ENCODE data around the gene EPS15. TPM values are rescaled to one million over a fixed set of nuclear protein-coding genes. Genes with fewer than 3 reads are reported as not detected.
"Not testable (repeated sequence)": the region's sequence is repeated elsewhere in the genome, so short reads cannot be mapped to it uniquely, and the experiment has no call there.

Gene EPS15
- total and polyA plus RNA-seq, 9 donors, result 21.6 to 35.7 (median 29.4) TPM

GRCh38 chr1:51549016-51549619 is 30.1 kb upstream of the EPS15 start:
- Histone ChIP-seq H3K27ac (ENCODE audit: low read length) (no peak overlapping the region), H3K27me3 (ENCODE audit: control insufficient read depth, insufficient read depth, low read length) (no peaks in the 10 kb centered on the region), H3K4me1 (ENCODE audit: control insufficient read depth, insufficient read depth, low read length) (no peaks in the 10 kb centered on the region), H3K4me3 (ENCODE audit: low read length) (no peak overlapping the region), H3K36me3 (ENCODE audit: control insufficient read depth, insufficient read depth, low read length) (no peaks in the 10 kb centered on the region), H3K9me3 (replicated peaks; ENCODE audit: control insufficient read depth, low read depth, low read length) (no peaks in the 10 kb centered on the region)
- peak; percentile 72 for DNase-seq
- 81% methylated on average over 1 of the region's 3 CpGs for WGBS (ENCODE audit: insufficient coverage)

DNA sequence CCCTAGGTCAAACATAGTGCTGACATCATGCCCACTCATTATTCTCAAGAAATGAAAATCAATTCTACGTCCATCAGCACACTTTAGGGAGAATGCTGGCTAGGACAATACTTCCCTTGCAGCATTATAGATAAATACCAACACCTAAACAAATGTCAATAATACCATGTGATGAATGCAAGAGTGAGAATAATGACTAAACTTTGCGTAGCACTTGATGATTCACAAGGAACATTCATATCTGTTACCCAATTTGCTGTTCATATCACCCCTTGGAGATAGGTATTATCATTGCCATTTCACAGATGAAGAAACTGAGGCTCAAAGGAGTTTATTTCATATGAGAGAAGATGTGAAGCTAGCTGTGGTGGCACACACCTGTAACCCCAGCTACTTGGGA is 24.8 kb upstream of the EPS15 start:
- no CpG with 5 or more reads among the region's 2 CpGs for WGBS (ENCODE audit: insufficient coverage)
- Histone ChIP-seq H3K9me3 (replicated peaks; ENCODE audit: control insufficient read depth, low read depth, low read length) (no peaks in the 10 kb centered on the region), H3K36me3 (ENCODE audit: control insufficient read depth, insufficient read depth, low read length) (no peaks in the 10 kb centered on the region), H3K27me3 (ENCODE audit: control insufficient read depth, insufficient read depth, low read length) (no peaks in the 10 kb centered on the region), H3K4me1 (ENCODE audit: control insufficient read depth, insufficient read depth, low read length) (no peaks in the 10 kb centered on the region), H3K27ac (ENCODE audit: low read length) (no peak overlapping the region), H3K4me3 (ENCODE audit: low read length) (no peak overlapping the region)
- DNase-seq, result no peak

GRCh38 chr1:51542158-51542953 is 23.3 kb upstream of the EPS15 start:
- Histone ChIP-seq H3K27me3 (ENCODE audit: control insufficient read depth, insufficient read depth, low read length) (no peaks in the 10 kb centered on the region), H3K36me3 (ENCODE audit: control insufficient read depth, insufficient read depth, low read length) (no peaks in the 10 kb centered on the region), H3K4me3 (ENCODE audit: low read length) (no peak overlapping the region), H3K9me3 (replicated peaks; ENCODE audit: control insufficient read depth, low read depth, low read length) (peaks cover 2% of the 10 kb centered on the region), H3K4me1 (ENCODE audit: control insufficient read depth, insufficient read depth, low read length) (no peaks in the 10 kb centered on the region), H3K27ac (ENCODE audit: low read length) (no peak overlapping the region)
- DNase-seq, result no peak
- no CpG with 5 or more reads among the region's 4 CpGs for WGBS (ENCODE audit: insufficient coverage)

- H3K27me3 ChIP-seq (ENCODE audit: control insufficient read depth, insufficient read depth, low read length), result no peaks in the 10 kb centered on the region
- no peak overlapping the region for H3K4me3 ChIP-seq (ENCODE audit: low read length)
- WGBS (ENCODE audit: insufficient coverage), result no CpG with 5 or more reads among the region's 2 CpGs
- no peak for DNase-seq
- no peak overlapping the region for H3K27ac ChIP-seq (ENCODE audit: low read length)
- no peaks in the 10 kb centered on the region for H3K36me3 ChIP-seq (ENCODE audit: control insufficient read depth, insufficient read depth, low read length)
- peaks cover 5% of the 10 kb centered on the region for H3K9me3 ChIP-seq (replicated peaks; ENCODE audit: control insufficient read depth, low read depth, low read length)
- H3K4me1 ChIP-seq (ENCODE audit: control insufficient read depth, insufficient read depth, low read length), result no peaks in the 10 kb centered on the region
Measured at GRCh38 chr1:51541313-51542050, 22.4 kb upstream of the EPS15 start.

DNA sequence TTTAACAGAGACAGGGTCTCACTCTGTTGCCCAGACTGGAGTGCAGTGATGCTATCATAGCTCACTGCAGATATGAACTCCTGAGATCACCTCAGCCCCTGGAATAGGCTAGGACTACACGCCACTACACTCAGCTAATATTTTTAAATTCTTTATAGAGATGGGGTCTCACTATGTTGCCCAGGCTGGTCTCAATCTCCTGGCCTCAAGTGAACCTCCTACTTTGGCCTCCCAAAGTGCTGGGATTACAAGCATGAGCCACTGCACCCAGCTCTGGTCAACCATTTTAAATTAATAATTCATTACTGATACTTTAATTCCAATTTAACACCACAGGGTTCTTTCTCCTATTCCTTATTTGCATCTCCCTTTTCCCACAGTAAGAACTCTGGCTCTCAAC is 18.5 kb upstream of the EPS15 start:
- Histone ChIP-seq H3K4me3 (ENCODE audit: low read length) (no peak overlapping the region), H3K4me1 (ENCODE audit: control insufficient read depth, insufficient read depth, low read length) (no peaks in the 10 kb centered on the region), H3K27me3 (ENCODE audit: control insufficient read depth, insufficient read depth, low read length) (no peaks in the 10 kb centered on the region), H3K36me3 (ENCODE audit: control insufficient read depth, insufficient read depth, low read length) (no peaks in the 10 kb centered on the region), H3K9me3 (replicated peaks; ENCODE audit: control insufficient read depth, low read depth, low read length) (peaks cover 5% of the 10 kb centered on the region), H3K27ac (ENCODE audit: low read length) (no peak overlapping the region)
- no peak for DNase-seq
- no CpG with 5 or more reads among the region's 1 CpG for WGBS (ENCODE audit: insufficient coverage)

GRCh38 chr1:51535006-51535592 is 16.0 kb upstream of the EPS15 start:
- H3K36me3 ChIP-seq (ENCODE audit: control insufficient read depth, insufficient read depth, low read length), result no peaks in the 10 kb centered on the region
- no peaks in the 10 kb centered on the region for H3K27me3 ChIP-seq (ENCODE audit: control insufficient read depth, insufficient read depth, low read length)
- no peaks in the 10 kb centered on the region for H3K4me1 ChIP-seq (ENCODE audit: control insufficient read depth, insufficient read depth, low read length)
- WGBS (ENCODE audit: insufficient coverage), result 40% methylated on average over 1 of the region's 3 CpGs
- peak; percentile 64 for DNase-seq
- H3K4me3 ChIP-seq (ENCODE audit: low read length), result no peak overlapping the region
- peaks cover 5% of the 10 kb centered on the region for H3K9me3 ChIP-seq (replicated peaks; ENCODE audit: control insufficient read depth, low read depth, low read length)
- H3K27ac ChIP-seq (ENCODE audit: low read length), result no peak overlapping the region

DNA sequence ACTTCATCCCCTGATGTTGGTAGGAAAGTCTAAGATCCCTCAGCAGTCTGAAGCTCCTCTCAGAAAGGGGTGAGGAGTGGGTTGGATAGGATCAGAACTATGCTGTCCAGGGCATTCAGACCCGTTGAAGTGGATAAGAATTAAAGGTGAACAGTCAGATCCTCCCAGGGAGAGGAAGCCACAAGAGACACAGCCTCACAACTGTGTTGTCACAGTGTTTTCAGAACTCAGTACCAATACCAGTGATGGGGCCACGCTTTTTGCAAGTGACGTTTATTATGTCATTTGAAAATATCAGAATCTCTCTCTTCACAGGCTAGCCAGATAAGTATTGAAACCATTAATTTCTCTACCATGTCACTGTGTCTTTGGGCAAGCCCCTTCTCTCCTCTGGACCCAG is 15.4 kb upstream of the EPS15 start:
- no peak overlapping the region for H3K27ac ChIP-seq (ENCODE audit: low read length)
- 69% methylated on average over 3 of the region's 3 CpGs for whole genome bisulfite sequencing (ENCODE audit: insufficient coverage)
- H3K4me1 ChIP-seq (ENCODE audit: control insufficient read depth, insufficient read depth, low read length), result no peaks in the 10 kb centered on the region
- no peaks in the 10 kb centered on the region for H3K27me3 ChIP-seq (ENCODE audit: control insufficient read depth, insufficient read depth, low read length)
- no peak overlapping the region for H3K4me3 ChIP-seq (ENCODE audit: low read length)
- H3K36me3 ChIP-seq (ENCODE audit: control insufficient read depth, insufficient read depth, low read length), result no peaks in the 10 kb centered on the region
- H3K9me3 ChIP-seq (replicated peaks; ENCODE audit: control insufficient read depth, low read depth, low read length), result peaks cover 5% of the 10 kb centered on the region
- DNase-seq, result no peak

DNA sequence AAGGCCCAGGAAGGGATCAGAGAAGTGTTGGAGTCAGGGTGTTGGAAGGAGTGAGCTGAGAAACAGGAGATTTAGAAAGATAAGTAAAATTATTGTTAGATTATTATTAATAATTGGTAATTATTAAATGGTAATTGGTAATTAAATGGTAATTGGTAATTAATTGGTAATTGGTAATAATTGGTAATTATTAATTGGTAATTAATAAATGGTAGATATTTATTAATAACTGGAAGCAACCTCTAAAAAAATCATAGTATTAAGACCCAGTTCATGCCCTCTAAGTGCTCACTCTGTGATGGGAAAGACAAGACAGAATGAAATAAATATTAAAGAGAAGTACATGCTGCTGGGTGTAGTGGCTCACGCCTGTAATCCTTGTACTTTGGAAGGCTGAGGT is 13.8 kb upstream of the EPS15 start:
- Histone ChIP-seq H3K36me3 (ENCODE audit: control insufficient read depth, insufficient read depth, low read length) (no peaks in the 10 kb centered on the region), H3K4me1 (ENCODE audit: control insufficient read depth, insufficient read depth, low read length) (no peaks in the 10 kb centered on the region), H3K27me3 (ENCODE audit: control insufficient read depth, insufficient read depth, low read length) (no peaks in the 10 kb centered on the region), H3K9me3 (replicated peaks; ENCODE audit: control insufficient read depth, low read depth, low read length) (peaks cover 5% of the 10 kb centered on the region), H3K27ac (ENCODE audit: low read length) (no peak overlapping the region), H3K4me3 (ENCODE audit: low read length) (no peak overlapping the region)
- no peak for DNase-seq
- no CpG with 5 or more reads among the region's 1 CpG for WGBS (ENCODE audit: insufficient coverage)

GRCh38 chr1:51530447-51530846 is 11.4 kb upstream of the EPS15 start:
- not testable (repeated sequence) for H3K36me3 ChIP-seq (ENCODE audit: control insufficient read depth, insufficient read depth, low read length); H3K4me3 ChIP-seq (ENCODE audit: low read length); H3K27ac ChIP-seq (ENCODE audit: low read length); H3K4me1 ChIP-seq (ENCODE audit: control insufficient read depth, insufficient read depth, low read length); H3K9me3 ChIP-seq (replicated peaks; ENCODE audit: control insufficient read depth, low read depth, low read length); DNase-seq; H3K27me3 ChIP-seq (ENCODE audit: control insufficient read depth, insufficient read depth, low read length)
- WGBS (ENCODE audit: insufficient coverage), result 86% methylated on average over 3 of the region's 4 CpGs

GRCh38 chr1:51527144-51527543 is 8.1 kb upstream of the EPS15 start:
- Histone ChIP-seq H3K4me3 (ENCODE audit: low read length) (no peak overlapping the region), H3K27me3 (ENCODE audit: control insufficient read depth, insufficient read depth, low read length) (no peaks in the 10 kb centered on the region), H3K27ac (ENCODE audit: low read length) (no peak overlapping the region), H3K9me3 (replicated peaks; ENCODE audit: control insufficient read depth, low read depth, low read length) (no peaks in the 10 kb centered on the region), H3K4me1 (ENCODE audit: control insufficient read depth, insufficient read depth, low read length) (no peaks in the 10 kb centered on the region), H3K36me3 (ENCODE audit: control insufficient read depth, insufficient read depth, low read length) (no peaks in the 10 kb centered on the region)
- DNase-seq, result no peak
